Chondrocyte (in vitro differentiated cells): Measurements from ENCODE around the gene MLXIP. TPM values are rescaled to one million over a fixed set of nuclear protein-coding genes. Genes with fewer than 3 reads are reported as not detected.

Experiments used
- DNase-seq: peaks from one replicate; pipeline ENCODE4 v3.0.0; 2021; ENCODE audit warnings: mixed read lengths, low spot score
- H3K27ac Mint-ChIP-seq: one replicate; pipeline ENCODE4 v1.8.0; 2021; ENCODE audit warnings: mild to moderate bottlenecking, moderate library complexity, mixed read lengths; ENCODE audit not compliant: unreplicated experiment
- H3K27me3 Mint-ChIP-seq: 2 replicates; pipeline ENCODE4 v1.8.0; 2021; ENCODE audit warnings: low read depth, mixed read lengths
- H3K36me3 Mint-ChIP-seq: 2 replicates; pipeline ENCODE4 v1.8.0; 2021; ENCODE audit warnings: low read depth, mixed read lengths
- H3K4me1 Mint-ChIP-seq: 2 replicates; pipeline ENCODE4 v1.8.0; 2021; ENCODE audit warnings: low read depth, mild to moderate bottlenecking, mixed read lengths
- H3K4me3 Mint-ChIP-seq: one replicate; pipeline ENCODE4 v1.8.0; 2021; ENCODE audit warnings: mild to moderate bottlenecking, moderate library complexity, mixed read lengths; ENCODE audit not compliant: unreplicated experiment
- H3K9me3 Mint-ChIP-seq: 2 replicates; pipeline ENCODE4 v1.8.0; 2021; ENCODE audit warnings: low read depth, mixed read lengths
- total RNA-seq: library from RNA; stranded (reverse); gene quantifications from 3 replicates; pipeline ENCODE4 v1.2.1, GENCODE V29; 2021
- TF ChIP-seq, protein P1 (sequence below): fragments of 200-600 bp; sonication (generic); IDR thresholded peaks from 2 replicates; pipeline ENCODE4 v1.5.0; 2021; ENCODE audit warnings: antibody characterized with exemption, mild to moderate bottlenecking, moderate library complexity

Gene MLXIP
- total RNA-seq, 1 donor from 2014 or later: 61.7 TPM

- no peaks in the 10 kb centered on the region for H3K4me1 Mint-ChIP-seq
- H3K27me3 Mint-ChIP-seq: no peaks in the 10 kb centered on the region
- H3K4me3 Mint-ChIP-seq: no peak overlapping the region
- DNase-seq: no peak
- no peaks in the 10 kb centered on the region for H3K9me3 Mint-ChIP-seq
- TF ChIP-seq, protein P1, sequence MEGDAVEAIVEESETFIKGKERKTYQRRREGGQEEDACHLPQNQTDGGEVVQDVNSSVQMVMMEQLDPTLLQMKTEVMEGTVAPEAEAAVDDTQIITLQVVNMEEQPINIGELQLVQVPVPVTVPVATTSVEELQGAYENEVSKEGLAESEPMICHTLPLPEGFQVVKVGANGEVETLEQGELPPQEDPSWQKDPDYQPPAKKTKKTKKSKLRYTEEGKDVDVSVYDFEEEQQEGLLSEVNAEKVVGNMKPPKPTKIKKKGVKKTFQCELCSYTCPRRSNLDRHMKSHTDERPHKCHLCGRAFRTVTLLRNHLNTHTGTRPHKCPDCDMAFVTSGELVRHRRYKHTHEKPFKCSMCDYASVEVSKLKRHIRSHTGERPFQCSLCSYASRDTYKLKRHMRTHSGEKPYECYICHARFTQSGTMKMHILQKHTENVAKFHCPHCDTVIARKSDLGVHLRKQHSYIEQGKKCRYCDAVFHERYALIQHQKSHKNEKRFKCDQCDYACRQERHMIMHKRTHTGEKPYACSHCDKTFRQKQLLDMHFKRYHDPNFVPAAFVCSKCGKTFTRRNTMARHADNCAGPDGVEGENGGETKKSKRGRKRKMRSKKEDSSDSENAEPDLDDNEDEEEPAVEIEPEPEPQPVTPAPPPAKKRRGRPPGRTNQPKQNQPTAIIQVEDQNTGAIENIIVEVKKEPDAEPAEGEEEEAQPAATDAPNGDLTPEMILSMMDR: no peak
- H3K27ac Mint-ChIP-seq: no peak overlapping the region
- peaks cover 22% of the 10 kb centered on the region for H3K36me3 Mint-ChIP-seq
Observed at GRCh38 chr12:122141911-122142725, 63.6 kb downstream of the MLXIP start.

GRCh38 chr12:122142857-122143256 lies 64.3 kb downstream of the MLXIP start:
- TF ChIP-seq, protein P1: no peak
- H3K36me3 Mint-ChIP-seq: peaks cover 22% of the 10 kb centered on the region
- H3K4me1 Mint-ChIP-seq: no peaks in the 10 kb centered on the region
- DNase-seq: no peak
- no peaks in the 10 kb centered on the region for H3K9me3 Mint-ChIP-seq
- no peak overlapping the region for H3K27ac Mint-ChIP-seq
- no peak overlapping the region for H3K4me3 Mint-ChIP-seq
- no peaks in the 10 kb centered on the region for H3K27me3 Mint-ChIP-seq

DNA sequence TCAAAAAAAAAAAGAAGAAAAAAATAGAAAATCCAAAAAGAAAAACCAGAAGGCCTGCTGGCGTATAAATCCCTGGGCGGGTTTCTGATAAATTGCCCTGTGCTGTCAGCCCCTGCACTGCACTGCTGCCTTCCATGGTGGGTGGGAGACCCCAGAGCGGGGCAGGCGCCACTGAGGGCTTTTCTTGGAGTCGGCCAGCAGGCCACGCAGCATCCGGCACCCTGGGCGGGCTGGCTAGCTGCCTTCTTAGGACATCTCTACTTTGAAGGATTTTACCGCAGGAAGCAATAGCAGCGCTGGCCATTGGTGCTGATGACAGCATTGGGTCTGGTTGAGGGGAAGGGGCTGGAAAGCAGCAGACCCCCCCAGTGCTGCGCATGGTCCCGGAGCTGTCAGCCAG lies 66.3 kb downstream of the MLXIP start:
- H3K36me3 Mint-ChIP-seq: peaks cover 13% of the 10 kb centered on the region
- DNase-seq: no peak
- no peaks in the 10 kb centered on the region for H3K4me1 Mint-ChIP-seq
- no peaks in the 10 kb centered on the region for H3K27me3 Mint-ChIP-seq
- H3K27ac Mint-ChIP-seq: no peak overlapping the region
- no peak overlapping the region for H3K4me3 Mint-ChIP-seq
- no peaks in the 10 kb centered on the region for H3K9me3 Mint-ChIP-seq
- TF ChIP-seq, protein P1: no peak

DNA sequence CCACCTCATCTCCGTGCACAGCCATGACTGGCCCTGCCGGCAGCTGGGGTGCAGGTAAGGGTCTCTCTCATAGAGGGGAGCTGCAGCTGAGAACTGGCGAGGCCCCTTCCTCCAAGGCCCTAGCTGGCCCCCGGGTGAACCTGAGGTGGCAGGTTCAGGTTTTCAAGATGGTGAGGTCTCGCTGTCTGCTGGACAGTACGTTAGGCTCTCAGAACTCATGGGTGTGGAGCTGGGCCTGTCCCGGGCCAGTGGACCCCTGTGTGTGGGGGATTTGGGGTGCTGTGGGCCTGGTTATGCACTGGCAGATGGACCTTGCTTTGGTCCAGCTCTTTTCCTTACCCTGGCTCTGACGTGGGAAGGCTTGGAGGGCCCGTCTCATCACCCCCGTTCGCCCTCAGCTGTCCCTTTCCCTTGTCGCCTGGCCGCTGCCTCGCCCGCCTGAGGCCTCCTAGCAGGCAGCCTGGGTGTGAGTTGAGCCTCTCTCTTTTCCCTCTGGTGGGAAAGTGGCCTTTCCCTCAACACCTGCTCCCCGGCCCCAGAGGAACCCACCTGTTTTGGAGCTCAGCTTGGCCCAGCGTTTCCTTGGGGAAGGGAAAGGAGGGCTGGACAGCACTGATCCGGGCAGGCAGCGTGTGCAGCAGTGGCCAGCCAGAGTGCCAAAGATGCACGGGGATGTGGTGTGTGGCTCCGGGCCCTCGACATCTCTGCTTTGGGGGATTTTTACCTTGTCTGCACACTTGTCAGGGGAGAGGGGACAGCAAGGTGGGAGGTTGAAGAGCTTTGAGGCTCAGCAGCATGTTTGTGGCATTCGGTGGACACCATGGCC lies 67.2 kb downstream of the MLXIP start:
- H3K36me3 Mint-ChIP-seq: peaks cover 10% of the 10 kb centered on the region

More for the DNA sequence above, 67.2 kb downstream of the MLXIP start:
- no peaks in the 10 kb centered on the region for H3K4me1 Mint-ChIP-seq
- H3K27ac Mint-ChIP-seq: no peak overlapping the region
- no peak overlapping the region for H3K4me3 Mint-ChIP-seq
- no peaks in the 10 kb centered on the region for H3K27me3 Mint-ChIP-seq
- TF ChIP-seq, protein P1: no peak
- H3K9me3 Mint-ChIP-seq: no peaks in the 10 kb centered on the region
- DNase-seq: no peak
